H9 (cell line): ENCODE results near the gene PRKCD. TPM values are rescaled to one million over a fixed set of nuclear protein-coding genes. Genes with fewer than 3 reads are reported as not detected.

ENCODE experiments used
- DNase-seq: peaks from one replicate; pipeline ENCODE4 v3.0.0-alpha.2; 2017
- H2AFZ ChIP-seq: one replicate; pipeline ENCODE4 v1.6.1; 2013; ENCODE audit warnings: mild to moderate bottlenecking, low read length, control low read depth, moderate library complexity
- H2AK5ac ChIP-seq: 2 replicates; pipeline ENCODE4 v1.6.1; 2013; ENCODE audit warnings: low read length, control low read depth, mixed read lengths; ENCODE audit not compliant: insufficient read length
- H2BK120ac ChIP-seq: one replicate; pipeline ENCODE4 v1.6.1; 2013; ENCODE audit warnings: low read depth, mild to moderate bottlenecking, low read length, control low read depth, inconsistent platforms; ENCODE audit not compliant: poor library complexity, severe bottlenecking
- H2BK12ac ChIP-seq: 2 replicates; pipeline ENCODE4 v1.6.1; 2013; ENCODE audit warnings: low read length, control low read depth, mixed read lengths, low read depth; ENCODE audit not compliant: insufficient read length
- H2BK15ac ChIP-seq: 2 replicates; pipeline ENCODE4 v1.6.1; 2013; ENCODE audit warnings: low read depth, low read length, control low read depth
- H2BK20ac ChIP-seq: one replicate; pipeline ENCODE4 v1.6.1; 2013; ENCODE audit warnings: low read depth, mild to moderate bottlenecking, low read length, control low read depth, inconsistent platforms; ENCODE audit not compliant: poor library complexity, severe bottlenecking
- H2BK5ac ChIP-seq: 2 replicates; pipeline ENCODE4 v1.6.1; 2013; ENCODE audit warnings: low read length, control low read depth, mixed read lengths; ENCODE audit not compliant: insufficient read length
- H3K14ac ChIP-seq: 2 replicates; pipeline ENCODE4 v1.6.1; 2013; ENCODE audit warnings: low read length, control low read depth; ENCODE audit not compliant: insufficient read depth
- H3K18ac ChIP-seq: 2 replicates; pipeline ENCODE4 v1.6.1; 2013; ENCODE audit warnings: low read depth, mild to moderate bottlenecking, mixed read lengths, low read length, control low read depth; ENCODE audit not compliant: insufficient read length
- H3K23ac ChIP-seq: 2 replicates; pipeline ENCODE4 v1.6.1; 2013; ENCODE audit warnings: low read length, control low read depth, mixed read lengths, low read depth; ENCODE audit not compliant: insufficient read length
- H3K23me2 ChIP-seq: 2 replicates; pipeline ENCODE4 v1.6.1; 2013; ENCODE audit warnings: low read depth, mild to moderate bottlenecking, mixed read lengths, low read length, control low read depth; ENCODE audit not compliant: insufficient read length, poor library complexity, severe bottlenecking
- H3K27ac ChIP-seq: 2 replicates; pipeline ENCODE4 v1.5.1; 2013; ENCODE audit warnings: low read length, control low read depth, mixed read lengths, low read depth; ENCODE audit not compliant: insufficient read length
- H3K27me3 ChIP-seq: 2 replicates; pipeline ENCODE4 v1.6.1; 2013; ENCODE audit warnings: low read length, control low read depth, inconsistent platforms; ENCODE audit not compliant: insufficient read depth
- H3K4ac ChIP-seq: 2 replicates; pipeline ENCODE4 v1.6.1; 2013; ENCODE audit warnings: low read depth, mild to moderate bottlenecking, control low read depth, inconsistent platforms, low read length, moderate library complexity
- H3K4me1 ChIP-seq: 2 replicates; pipeline ENCODE4 v1.6.1; 2013; ENCODE audit warnings: low read length, control low read depth, inconsistent platforms; ENCODE audit not compliant: insufficient read depth
- H3K4me2 ChIP-seq: 2 replicates; pipeline ENCODE4 v1.6.1; 2013; ENCODE audit warnings: low read length, control low read depth, mixed read lengths; ENCODE audit not compliant: insufficient read length, insufficient read depth
- H3K56ac ChIP-seq: 2 replicates; pipeline ENCODE4 v1.6.1; 2013; ENCODE audit warnings: low read depth, mild to moderate bottlenecking, mixed read lengths, low read length, control low read depth; ENCODE audit not compliant: insufficient read length
- H3K79me1 ChIP-seq: 2 replicates; pipeline ENCODE4 v1.6.1; 2013; ENCODE audit warnings: low read depth, mild to moderate bottlenecking, moderate library complexity, low read length, control low read depth, inconsistent platforms; ENCODE audit not compliant: insufficient read depth, poor library complexity, severe bottlenecking
- H3K79me2 ChIP-seq: 2 replicates; pipeline ENCODE4 v1.6.1; 2013; ENCODE audit warnings: low read length, control low read depth, inconsistent platforms; ENCODE audit not compliant: insufficient read depth
- H3K9ac ChIP-seq: 2 replicates; pipeline ENCODE4 v1.6.1; 2013; ENCODE audit warnings: low read length, control low read depth, mixed read lengths; ENCODE audit not compliant: insufficient read length; ENCODE audit errors: extremely low read depth
- H3K9me3 ChIP-seq: one replicate; pipeline ENCODE4 v1.6.1; 2013; ENCODE audit warnings: low read depth, low read length, inconsistent platforms; ENCODE audit not compliant: control insufficient read depth
- H3T11ph ChIP-seq: one replicate; pipeline ENCODE4 v1.6.1; 2013; ENCODE audit warnings: mild to moderate bottlenecking, low read length, control low read depth, inconsistent platforms
- H4K20me1 ChIP-seq: one replicate; pipeline ENCODE4 v1.6.1; 2013; ENCODE audit not compliant: control insufficient read depth, insufficient read length, insufficient read depth
- H4K5ac ChIP-seq: 2 replicates; pipeline ENCODE4 v1.6.1; 2013; ENCODE audit warnings: low read depth, mild to moderate bottlenecking, mixed read lengths, low read length, control low read depth; ENCODE audit not compliant: insufficient read length
- H4K8ac ChIP-seq: replicated peaks from 2 replicates; pipeline ENCODE4 v1.6.1; 2013; ENCODE audit warnings: low read length, control low read depth, mixed read lengths, low read depth; ENCODE audit not compliant: insufficient read length
- H4K91ac ChIP-seq: 2 replicates; pipeline ENCODE4 v1.6.1; 2013; ENCODE audit warnings: low read depth, mild to moderate bottlenecking, moderate library complexity, mixed read lengths, low read length, control low read depth; ENCODE audit not compliant: insufficient read length
- H3K27ac Mint-ChIP-seq, 3 experiments: 2 replicates in 2 of 3; 3 replicates in 1 of 3; pipeline ENCODE4 v1.8.0; 2020 to 2021; ENCODE audit warnings: mixed read lengths in 3 of 3, mild to moderate bottlenecking in 1 of 3, moderate library complexity in 1 of 3
- H3K27me3 Mint-ChIP-seq: 2 replicates; pipeline ENCODE4 v1.8.0; 2021; ENCODE audit warnings: low read depth, mild to moderate bottlenecking, moderate library complexity, mixed read lengths
- H3K36me3 Mint-ChIP-seq, 3 experiments: 2 replicates in 2 of 3; 3 replicates in 1 of 3; pipeline ENCODE4 v1.8.0; 2020 to 2021; ENCODE audit warnings: low read depth in 3 of 3, mixed read lengths in 3 of 3; ENCODE audit not compliant: insufficient read depth in 1 of 3
- H3K4me1 Mint-ChIP-seq, 2 experiments: 2 replicates each; pipeline ENCODE4 v1.8.0; 2020; ENCODE audit warnings: mixed read lengths in 2 of 2
- H3K4me3 Mint-ChIP-seq, 2 experiments: 2 replicates in 1 of 2; 3 replicates in 1 of 2; pipeline ENCODE4 v1.8.0; 2020 to 2021; ENCODE audit warnings: mild to moderate bottlenecking in 2 of 2, mixed read lengths in 2 of 2, moderate library complexity in 1 of 2
- H3K9me3 Mint-ChIP-seq, 2 experiments: 2 replicates in 1 of 2; 3 replicates in 1 of 2; pipeline ENCODE4 v1.8.0; 2020; ENCODE audit warnings: mild to moderate bottlenecking in 2 of 2, mixed read lengths in 2 of 2, moderate library complexity in 1 of 2
- CTCF ChIP-seq: fragments of 200-600 bp; sonication (generic); conservative IDR thresholded peaks from 3 replicates; pipeline ENCODE4 v1.8.0; 2021; ENCODE audit warnings: antibody characterized with exemption, mild to moderate bottlenecking
- WGBS: extraction: QIAGEN DNeasy Blood & Tissue Kit; methylation state at CpG from one replicate; pipeline ENCODE4 v1.1.7; 2013; ENCODE audit warnings: missing lambda C conversion rate, low lambda C conversion rate, mixed read lengths; ENCODE audit not compliant: insufficient read length; ENCODE audit errors: extremely low coverage; 5-methylcytosine and 5-hydroxymethylcytosine counted together
- total RNA-seq: library from RNA; stranded (reverse); gene quantifications from 2 replicates; pipeline ENCODE4 v1.2.1, GENCODE V29; 2021

Gene PRKCD
- total RNA-seq, 1 experiment from 2014 or later, result 23.7 TPM

DNA sequence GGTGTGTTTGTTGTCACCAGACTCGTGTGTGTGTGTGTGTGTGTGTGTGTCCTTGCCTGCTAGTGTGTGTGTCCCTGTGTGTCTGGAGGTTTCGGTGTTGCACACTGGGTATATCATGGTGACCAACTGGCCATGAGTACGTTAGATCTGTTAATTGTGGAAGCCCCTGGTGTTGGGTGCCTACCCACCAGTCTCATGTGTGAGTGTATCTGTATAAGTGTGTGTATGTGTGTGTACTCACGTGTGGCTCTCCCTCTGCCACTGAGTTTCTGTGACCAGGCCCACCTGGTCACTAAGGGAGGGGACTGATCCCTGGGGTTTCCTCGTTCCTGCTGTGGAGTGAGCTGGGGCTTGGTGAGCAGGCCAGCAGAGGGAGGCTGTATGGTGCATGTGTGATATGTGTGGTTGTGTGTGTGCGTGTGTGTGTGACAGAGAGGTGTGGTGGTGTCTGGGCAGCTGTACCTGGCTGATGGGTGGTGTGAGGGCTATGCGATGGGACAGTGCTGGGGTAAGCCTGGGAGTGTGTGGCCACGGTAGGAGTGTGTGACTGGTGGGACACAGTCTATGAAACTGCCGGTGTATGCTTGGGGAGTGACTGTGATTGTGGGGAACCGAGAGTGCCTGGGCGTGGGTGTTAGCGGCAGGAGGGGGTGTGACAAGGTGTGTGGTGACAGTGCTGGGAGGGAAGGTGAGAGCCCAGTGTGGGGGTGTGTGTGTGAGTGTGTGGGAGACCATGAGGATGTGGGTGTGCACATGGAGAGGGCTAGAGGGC is 1.8 kb downstream of the PRKCD start:
- Histone ChIP-seq H3K79me2 (no peaks in the 10 kb centered on the region; the same call in 1 of the 2 replicates), H3K23ac (no peak overlapping the region), H3K23me2 (peaks cover 4% of the 10 kb centered on the region), H3K18ac (no peak overlapping the region), H2BK12ac (no peak overlapping the region), H2BK120ac (no peak overlapping the region), H3K27ac (no peak overlapping the region), H3K9ac (no peak overlapping the region), H2BK5ac (no peak overlapping the region), H4K8ac (no peak overlapping the region), H3K4ac (no peak overlapping the region), H2AFZ (no peak overlapping the region), H4K5ac (no peak overlapping the region), H3K4me1 (peaks cover 10% of the 10 kb centered on the region; the same call in 1 of the 2 replicates), H3K9me3 (no peaks in the 10 kb centered on the region), H2BK15ac (no peak overlapping the region), H2AK5ac (no peak overlapping the region), H4K91ac (no peak overlapping the region), H3K4me2 (peak overlapping the region; percentile 61), H2BK20ac (no peak overlapping the region), H3K56ac (no peak overlapping the region), H3K14ac (no peak overlapping the region), H3T11ph (no peak overlapping the region), H4K20me1 (peaks cover 2% of the 10 kb centered on the region), H3K27me3 (no peaks in the 10 kb centered on the region; the same call in 1 of the 2 replicates), H3K79me1 (no peaks in the 10 kb centered on the region)
- Mint-ChIP-seq H3K36me3 (no peaks in the 10 kb centered on the region; a peak in 1 of 7 replicates), H3K4me1 (peaks cover 35 to 38% of the 10 kb centered on the region in 2 experiments), H3K27ac (no peak overlapping the region; a peak in 1 of 7 replicates), H3K4me3 (peak overlapping the region; percentile 91 to 96), H3K27me3 (peaks cover 10% of the 10 kb centered on the region), H3K9me3 (no peaks in the 10 kb centered on the region)
- WGBS, result no CpG with 5 or more reads among the region's 12 CpGs
- TF ChIP-seq CTCF, result no peak
- no peak for DNase-seq
